Uterus (tissue), 4 donors: Measurements from ENCODE around the gene HDGFL2. TPM values are rescaled to one million over a fixed set of nuclear protein-coding genes. Genes with fewer than 3 reads are reported as not detected.

Source experiments
- DNase-seq, 2 donors: peaks; one replicate each; pipeline ENCODE4 v3.0.0-alpha.2; 2019 to 2020
- H3K27ac ChIP-seq, 2 donors: fragments of 200-600 bp; sonication (generic); 1 replicate in 1 of 2; 2 replicates in 1 of 2; pipeline ENCODE4 v1.5.1; 2016 to 2018
- H3K27me3 ChIP-seq, 2 donors: fragments of 200-600 bp; sonication (generic); one replicate each; pipeline ENCODE4 v1.5.1; 2018 to 2019; ENCODE audit warnings: control low read depth in 1 of 2
- H3K36me3 ChIP-seq, 2 donors: fragments of 200-600 bp; sonication (generic); one replicate each; pipeline ENCODE4 v1.5.1; 2019; ENCODE audit warnings: control low read depth in 1 of 2
- H3K4me1 ChIP-seq, 2 donors: fragments of 200-600 bp; sonication (generic); one replicate each; pipeline ENCODE4 v1.5.1; 2018 to 2019; ENCODE audit warnings: control low read depth in 1 of 2
- H3K4me3 ChIP-seq, 2 donors: fragments of 200-600 bp; sonication (generic); 1 replicate in 1 of 2; 2 replicates in 1 of 2; pipeline ENCODE4 v1.5.1; 2018 to 2019; ENCODE audit warnings: mild to moderate bottlenecking in 1 of 2
- H3K9me3 ChIP-seq, 2 donors: fragments of 200-600 bp; sonication (generic); one replicate each; pipeline ENCODE4 v1.5.1; 2019; ENCODE audit warnings: control low read depth in 1 of 2
- CTCF ChIP-seq, 4 experiments: fragments of 200-600 bp in 2 of 4; fragments of 450-650 bp in 2 of 4; sonication (generic) in 2 of 4; IDR thresholded peaks; one replicate each; pipeline ENCODE4 v1.5.1; 2016 to 2019; ENCODE audit warnings: antibody characterized with exemption in 4 of 4, mild to moderate bottlenecking in 2 of 4, moderate library complexity in 1 of 4
- POLR2A ChIP-seq, 2 donors: fragments of 450-650 bp; IDR thresholded peaks; one replicate each; pipeline ENCODE4 v1.6.1; 2016; ENCODE audit warnings: antibody characterized with exemption in 2 of 2, mild to moderate bottlenecking in 1 of 2, moderate library complexity in 1 of 2
- intact Hi-C: fragments of 100-400 bp; cut with DNase I; formaldehyde crosslinking; loops from one replicate; pipeline ENCODE4 v1.15.1; 2023; ENCODE audit warnings: low total_unique reads
- total RNA-seq, 4 donors: library from RNA; depleted of rRNA in 3 of 4; stranded (reverse); fragments of >200 nt in 3 of 4; gene quantifications; one replicate each; pipeline versions ENCODE4 v1.1.0 to v1.2.4, GENCODE V29; 2014 to 2023
- donor health status: DM: yes; HTN: yes; CAD: no.

Gene HDGFL2
- total RNA-seq, 4 donors from 2014 or later = 8.5 to 65.8 (median 34.8) TPM

DNA sequence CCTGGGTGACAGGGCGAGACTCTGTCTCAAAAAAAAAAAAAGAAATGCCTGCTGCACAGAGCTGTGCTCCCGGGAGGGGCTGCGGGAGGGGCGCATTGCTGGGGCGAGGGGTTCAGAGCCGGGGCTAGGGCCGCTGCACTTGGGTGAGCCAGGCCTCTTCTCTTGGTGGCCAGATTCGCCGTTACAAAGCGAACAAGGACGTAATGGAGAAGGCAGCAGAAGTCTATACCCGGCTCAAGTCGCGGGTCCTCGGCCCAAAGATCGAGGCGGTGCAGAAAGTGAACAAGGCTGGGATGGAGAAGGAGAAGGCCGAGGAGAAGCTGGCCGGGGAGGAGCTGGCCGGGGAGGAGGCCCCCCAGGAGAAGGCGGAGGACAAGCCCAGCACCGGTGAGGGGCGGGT, 27.2 kb downstream of the HDGFL2 start:
- Histone ChIP-seq H3K4me3 (no peak overlapping the region), H3K27me3 (no peaks in the 10 kb centered on the region), H3K9me3 (no peaks in the 10 kb centered on the region), H3K27ac (no peak overlapping the region), H3K4me1 (no peaks in the 10 kb centered on the region), H3K36me3 (no peaks in the 10 kb centered on the region)
- DNase-seq = no peak
- intact Hi-C loops = no loop called here
- TF ChIP-seq CTCF (IDR thresholded peaks at IDR 0.05) = no peak
- TF ChIP-seq POLR2A (IDR thresholded peaks at IDR 0.05) = no peak

DNA sequence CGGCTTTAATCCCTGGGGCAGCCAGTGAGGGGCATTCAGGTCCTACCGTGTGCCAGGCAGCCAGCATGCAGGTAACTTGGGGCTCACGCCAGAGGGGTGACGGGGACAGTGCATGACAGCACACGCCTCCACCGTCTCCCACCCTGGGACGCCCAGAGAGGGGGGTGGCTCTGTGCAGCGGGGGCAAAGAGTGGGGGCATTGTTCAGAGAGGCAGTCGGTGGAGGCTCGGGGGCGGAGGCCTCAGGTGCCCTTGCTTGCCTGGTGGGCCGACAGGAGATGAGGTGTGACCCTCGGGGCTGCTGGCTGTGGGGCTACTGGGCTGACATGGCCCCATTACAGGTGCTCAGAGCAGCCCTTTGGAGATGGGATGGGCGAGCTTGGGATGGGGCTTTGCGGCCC, 27.8 kb downstream of the HDGFL2 start:
- intact Hi-C loops = no loop called here
- Histone ChIP-seq H3K36me3 (no peaks in the 10 kb centered on the region), H3K4me1 (no peaks in the 10 kb centered on the region), H3K27me3 (no peaks in the 10 kb centered on the region), H3K9me3 (no peaks in the 10 kb centered on the region), H3K4me3 (no peak overlapping the region), H3K27ac (no peak overlapping the region)
- TF ChIP-seq POLR2A (IDR thresholded peaks at IDR 0.05) = no peak
- TF ChIP-seq CTCF (IDR thresholded peaks at IDR 0.05) = no peak
- no peak for DNase-seq

GRCh38 chr19:4500841-4501591, 28.9 kb downstream of the HDGFL2 start:
- no peaks in the 10 kb centered on the region for H3K36me3 ChIP-seq
- H3K27me3 ChIP-seq = no peaks in the 10 kb centered on the region
- no peak for DNase-seq
- H3K9me3 ChIP-seq = no peaks in the 10 kb centered on the region
- H3K4me3 ChIP-seq = no peak overlapping the region
- no peaks in the 10 kb centered on the region for H3K4me1 ChIP-seq
- H3K27ac ChIP-seq = no peak overlapping the region
- intact Hi-C loops = no loop called here
- TF ChIP-seq CTCF (IDR thresholded peaks at IDR 0.05) (no peak), POLR2A (IDR thresholded peaks at IDR 0.05) (no peak)

- Histone ChIP-seq H3K4me1 (no peaks in the 10 kb centered on the region), H3K27me3 (no peaks in the 10 kb centered on the region), H3K4me3 (no peak overlapping the region), H3K9me3 (no peaks in the 10 kb centered on the region), H3K27ac (no peak overlapping the region), H3K36me3 (no peaks in the 10 kb centered on the region)
- intact Hi-C loops = no loop called here
- no peak for DNase-seq
- TF ChIP-seq POLR2A (IDR thresholded peaks at IDR 0.05) (no peak), CTCF (IDR thresholded peaks at IDR 0.05) (no peak)
Measured at GRCh38 chr19:4501691-4502090, 29.6 kb downstream of the HDGFL2 start.

GRCh38 chr19:4502282-4503131, 30.4 kb downstream of the HDGFL2 start:
- TF ChIP-seq POLR2A (IDR thresholded peaks at IDR 0.05) (no peak), CTCF (IDR thresholded peaks at IDR 0.05) (no peak)
- H3K27ac ChIP-seq = no peak overlapping the region
- no peaks in the 10 kb centered on the region for H3K36me3 ChIP-seq
- H3K9me3 ChIP-seq = no peaks in the 10 kb centered on the region
- no peak for DNase-seq
- H3K4me3 ChIP-seq = no peak overlapping the region
- H3K27me3 ChIP-seq = no peaks in the 10 kb centered on the region
- H3K4me1 ChIP-seq = no peaks in the 10 kb centered on the region
- intact Hi-C loops = no loop called here
